ENCODE results near the gene AKAP13. TPM values are rescaled to one million over a fixed set of nuclear protein-coding genes. Genes with fewer than 3 reads are reported as not detected.
"Not testable (repeated sequence)": the region's sequence is repeated elsewhere in the genome, so short reads cannot be mapped to it uniquely, and the experiment has no call there.

AKAP13 gene
- total RNA-seq, 4 donors from 2014 or later, result 189 to 405 (median 244) TPM

- no peaks in the 10 kb centered on the region for H3K9me3 ChIP-seq
- peak overlapping the region; percentile 37 to 81 (median 78) for H3K27ac ChIP-seq
- no peaks in the 10 kb centered on the region for H3K36me3 ChIP-seq
- H3K4me3 ChIP-seq (replicated peaks in 1 of 3), result no peak overlapping the region
- 82% methylated on average over 6 of the region's 6 CpGs for WGBS, 2 donors
- peaks cover 55 to 82% of the 10 kb centered on the region in 2 donors for H3K4me1 ChIP-seq
- H3K27me3 ChIP-seq, result no peaks in the 10 kb centered on the region
- DNase-seq, result no peak
- TF ChIP-seq CTCF (IDR thresholded peaks at IDR 0.05), result no peak
- no peak for TF ChIP-seq POLR2A (IDR thresholded peaks at IDR 0.05)
- intact Hi-C loops (cut with DNase I), result no loop called here
Observed at GRCh38 chr15:85480923-85481322, 100.5 kb downstream of the AKAP13 start.

- peaks cover 57 to 76% of the 10 kb centered on the region in 2 donors for H3K4me1 ChIP-seq
- DNase-seq, result not testable (repeated sequence)
- peak overlapping the region; percentile 37 to 81 (median 78) for H3K27ac ChIP-seq
Observed at GRCh38 chr15:85481543-85481942, 101.1 kb downstream of the AKAP13 start.

GRCh38 chr15:85482894-85483293 is 102.5 kb downstream of the AKAP13 start:
- Histone ChIP-seq H3K9me3 (no peaks in the 10 kb centered on the region), H3K27me3 (no peaks in the 10 kb centered on the region), H3K4me3 (replicated peaks in 1 of 3) (no peak overlapping the region), H3K4me1 (peaks cover 43 to 67% of the 10 kb centered on the region in 2 donors), H3K27ac (peak overlapping the region in 2 of 3 donors; percentile 78 to 81), H3K36me3 (no peaks in the 10 kb centered on the region)
- WGBS, 2 donors, result 64 to 75% methylated on average over 6 of the region's 6 CpGs
- intact Hi-C loops (cut with DNase I), result no loop called here
- DNase-seq, result no peak
- no peak for TF ChIP-seq CTCF (IDR thresholded peaks at IDR 0.05)
- TF ChIP-seq POLR2A (IDR thresholded peaks at IDR 0.05), result no peak

More at GRCh38 chr15:85481543-85481942, 101.1 kb downstream of the AKAP13 start:
- H3K27me3 ChIP-seq; H3K4me3 ChIP-seq (replicated peaks in 1 of 3); H3K9me3 ChIP-seq; H3K36me3 ChIP-seq; intact Hi-C loops (cut with DNase I): not testable (repeated sequence)

- 95 to 100% methylated on average over 1 of the region's 1 CpG for WGBS, 2 donors
- Histone ChIP-seq H3K4me1 (peaks cover 41 to 66% of the 10 kb centered on the region in 2 donors), H3K27ac (peak overlapping the region in 2 of 3 donors; percentile 64 to 76)
- DNase-seq; H3K27me3 ChIP-seq; intact Hi-C loops (cut with DNase I); H3K9me3 ChIP-seq; H3K36me3 ChIP-seq; H3K4me3 ChIP-seq (replicated peaks in 1 of 3): not testable (repeated sequence)
Observed at GRCh38 chr15:85483955-85484354, 103.6 kb downstream of the AKAP13 start.

- H3K9me3 ChIP-seq; H3K27me3 ChIP-seq; H3K36me3 ChIP-seq; DNase-seq; H3K4me3 ChIP-seq (replicated peaks in 1 of 3); intact Hi-C loops (cut with DNase I): not testable (repeated sequence)
- peak overlapping the region in 2 of 3 donors; percentile 64 to 76 for H3K27ac ChIP-seq
- H3K4me1 ChIP-seq, result peaks cover 39 to 67% of the 10 kb centered on the region in 2 donors
Observed at GRCh38 chr15:85484923-85485322, 104.5 kb downstream of the AKAP13 start.

- Histone ChIP-seq H3K27ac (peak overlapping the region in 2 of 3 donors; percentile 31 to 76), H3K36me3 (no peaks in the 10 kb centered on the region), H3K4me1 (peaks cover 42 to 66% of the 10 kb centered on the region in 2 donors), H3K9me3 (no peaks in the 10 kb centered on the region), H3K4me3 (replicated peaks in 1 of 3) (no peak overlapping the region), H3K27me3 (no peaks in the 10 kb centered on the region)
- TF ChIP-seq POLR2A (IDR thresholded peaks at IDR 0.05) (no peak), CTCF (IDR thresholded peaks at IDR 0.05) (peak; percentile 55 to 90 (median 76))
- intact Hi-C loops (cut with DNase I), result no loop called here
- DNase-seq, result peak; percentile 41 to 47
Observed at GRCh38 chr15:85485956-85486567, 105.7 kb downstream of the AKAP13 start.

- H3K4me1 ChIP-seq, result peaks cover 26 to 55% of the 10 kb centered on the region in 2 donors
- H3K27ac ChIP-seq, result not testable (repeated sequence)
Observed at GRCh38 chr15:85487796-85488195, 107.4 kb downstream of the AKAP13 start.

More at GRCh38 chr15:85487796-85488195, 107.4 kb downstream of the AKAP13 start:
- H3K27me3 ChIP-seq; DNase-seq; intact Hi-C loops (cut with DNase I); H3K36me3 ChIP-seq; H3K4me3 ChIP-seq (replicated peaks in 1 of 3); H3K9me3 ChIP-seq: not testable (repeated sequence)
- WGBS, 2 donors, result 90 to 95% methylated on average over 7 of the region's 7 CpGs
